H9 (cell line): Measurements from ENCODE around the gene KISS1R. TPM values are rescaled to one million over a fixed set of nuclear protein-coding genes. Genes with fewer than 3 reads are reported as not detected.

Experiments
- DNase-seq: peaks from one replicate; pipeline ENCODE4 v3.0.0-alpha.2; 2017
- H2AFZ ChIP-seq: one replicate; pipeline ENCODE4 v1.6.1; 2013; ENCODE audit warnings: mild to moderate bottlenecking, low read length, control low read depth, moderate library complexity
- H2AK5ac ChIP-seq: 2 replicates; pipeline ENCODE4 v1.6.1; 2013; ENCODE audit warnings: low read length, control low read depth, mixed read lengths; ENCODE audit not compliant: insufficient read length
- H2BK120ac ChIP-seq: one replicate; pipeline ENCODE4 v1.6.1; 2013; ENCODE audit warnings: low read depth, mild to moderate bottlenecking, low read length, control low read depth, inconsistent platforms; ENCODE audit not compliant: poor library complexity, severe bottlenecking
- H2BK12ac ChIP-seq: 2 replicates; pipeline ENCODE4 v1.6.1; 2013; ENCODE audit warnings: low read length, control low read depth, mixed read lengths, low read depth; ENCODE audit not compliant: insufficient read length
- H2BK15ac ChIP-seq: 2 replicates; pipeline ENCODE4 v1.6.1; 2013; ENCODE audit warnings: low read depth, low read length, control low read depth
- H2BK20ac ChIP-seq: one replicate; pipeline ENCODE4 v1.6.1; 2013; ENCODE audit warnings: low read depth, mild to moderate bottlenecking, low read length, control low read depth, inconsistent platforms; ENCODE audit not compliant: poor library complexity, severe bottlenecking
- H2BK5ac ChIP-seq: 2 replicates; pipeline ENCODE4 v1.6.1; 2013; ENCODE audit warnings: low read length, control low read depth, mixed read lengths; ENCODE audit not compliant: insufficient read length
- H3K14ac ChIP-seq: 2 replicates; pipeline ENCODE4 v1.6.1; 2013; ENCODE audit warnings: low read length, control low read depth; ENCODE audit not compliant: insufficient read depth
- H3K18ac ChIP-seq: 2 replicates; pipeline ENCODE4 v1.6.1; 2013; ENCODE audit warnings: low read depth, mild to moderate bottlenecking, mixed read lengths, low read length, control low read depth; ENCODE audit not compliant: insufficient read length
- H3K23ac ChIP-seq: 2 replicates; pipeline ENCODE4 v1.6.1; 2013; ENCODE audit warnings: low read length, control low read depth, mixed read lengths, low read depth; ENCODE audit not compliant: insufficient read length
- H3K23me2 ChIP-seq: 2 replicates; pipeline ENCODE4 v1.6.1; 2013; ENCODE audit warnings: low read depth, mild to moderate bottlenecking, mixed read lengths, low read length, control low read depth; ENCODE audit not compliant: insufficient read length, poor library complexity, severe bottlenecking
- H3K27ac ChIP-seq: 2 replicates; pipeline ENCODE4 v1.5.1; 2013; ENCODE audit warnings: low read length, control low read depth, mixed read lengths, low read depth; ENCODE audit not compliant: insufficient read length
- H3K27me3 ChIP-seq: 2 replicates; pipeline ENCODE4 v1.6.1; 2013; ENCODE audit warnings: low read length, control low read depth, inconsistent platforms; ENCODE audit not compliant: insufficient read depth
- H3K4ac ChIP-seq: 2 replicates; pipeline ENCODE4 v1.6.1; 2013; ENCODE audit warnings: low read depth, mild to moderate bottlenecking, control low read depth, inconsistent platforms, low read length, moderate library complexity
- H3K4me1 ChIP-seq: 2 replicates; pipeline ENCODE4 v1.6.1; 2013; ENCODE audit warnings: low read length, control low read depth, inconsistent platforms; ENCODE audit not compliant: insufficient read depth
- H3K4me2 ChIP-seq: 2 replicates; pipeline ENCODE4 v1.6.1; 2013; ENCODE audit warnings: low read length, control low read depth, mixed read lengths; ENCODE audit not compliant: insufficient read length, insufficient read depth
- H3K56ac ChIP-seq: 2 replicates; pipeline ENCODE4 v1.6.1; 2013; ENCODE audit warnings: low read depth, mild to moderate bottlenecking, mixed read lengths, low read length, control low read depth; ENCODE audit not compliant: insufficient read length
- H3K79me1 ChIP-seq: 2 replicates; pipeline ENCODE4 v1.6.1; 2013; ENCODE audit warnings: low read depth, mild to moderate bottlenecking, moderate library complexity, low read length, control low read depth, inconsistent platforms; ENCODE audit not compliant: insufficient read depth, poor library complexity, severe bottlenecking
- H3K79me2 ChIP-seq: 2 replicates; pipeline ENCODE4 v1.6.1; 2013; ENCODE audit warnings: low read length, control low read depth, inconsistent platforms; ENCODE audit not compliant: insufficient read depth
- H3K9ac ChIP-seq: 2 replicates; pipeline ENCODE4 v1.6.1; 2013; ENCODE audit warnings: low read length, control low read depth, mixed read lengths; ENCODE audit not compliant: insufficient read length; ENCODE audit errors: extremely low read depth
- H3K9me3 ChIP-seq: one replicate; pipeline ENCODE4 v1.6.1; 2013; ENCODE audit warnings: low read depth, low read length, inconsistent platforms; ENCODE audit not compliant: control insufficient read depth
- H3T11ph ChIP-seq: one replicate; pipeline ENCODE4 v1.6.1; 2013; ENCODE audit warnings: mild to moderate bottlenecking, low read length, control low read depth, inconsistent platforms
- H4K20me1 ChIP-seq: one replicate; pipeline ENCODE4 v1.6.1; 2013; ENCODE audit not compliant: control insufficient read depth, insufficient read length, insufficient read depth
- H4K5ac ChIP-seq: 2 replicates; pipeline ENCODE4 v1.6.1; 2013; ENCODE audit warnings: low read depth, mild to moderate bottlenecking, mixed read lengths, low read length, control low read depth; ENCODE audit not compliant: insufficient read length
- H4K8ac ChIP-seq: replicated peaks from 2 replicates; pipeline ENCODE4 v1.6.1; 2013; ENCODE audit warnings: low read length, control low read depth, mixed read lengths, low read depth; ENCODE audit not compliant: insufficient read length
- H4K91ac ChIP-seq: 2 replicates; pipeline ENCODE4 v1.6.1; 2013; ENCODE audit warnings: low read depth, mild to moderate bottlenecking, moderate library complexity, mixed read lengths, low read length, control low read depth; ENCODE audit not compliant: insufficient read length
- H3K27ac Mint-ChIP-seq, 3 experiments: 2 replicates in 2 of 3; 3 replicates in 1 of 3; pipeline ENCODE4 v1.8.0; 2020 to 2021; ENCODE audit warnings: mixed read lengths in 3 of 3, mild to moderate bottlenecking in 1 of 3, moderate library complexity in 1 of 3
- H3K27me3 Mint-ChIP-seq: 2 replicates; pipeline ENCODE4 v1.8.0; 2021; ENCODE audit warnings: low read depth, mild to moderate bottlenecking, moderate library complexity, mixed read lengths
- H3K36me3 Mint-ChIP-seq, 3 experiments: 2 replicates in 2 of 3; 3 replicates in 1 of 3; pipeline ENCODE4 v1.8.0; 2020 to 2021; ENCODE audit warnings: low read depth in 3 of 3, mixed read lengths in 3 of 3; ENCODE audit not compliant: insufficient read depth in 1 of 3
- H3K4me1 Mint-ChIP-seq, 2 experiments: 2 replicates each; pipeline ENCODE4 v1.8.0; 2020; ENCODE audit warnings: mixed read lengths in 2 of 2
- H3K4me3 Mint-ChIP-seq, 2 experiments: 2 replicates in 1 of 2; 3 replicates in 1 of 2; pipeline ENCODE4 v1.8.0; 2020 to 2021; ENCODE audit warnings: mild to moderate bottlenecking in 2 of 2, mixed read lengths in 2 of 2, moderate library complexity in 1 of 2
- H3K9me3 Mint-ChIP-seq, 2 experiments: 2 replicates in 1 of 2; 3 replicates in 1 of 2; pipeline ENCODE4 v1.8.0; 2020; ENCODE audit warnings: mild to moderate bottlenecking in 2 of 2, mixed read lengths in 2 of 2, moderate library complexity in 1 of 2
- CTCF ChIP-seq: fragments of 200-600 bp; sonication (generic); conservative IDR thresholded peaks from 3 replicates; pipeline ENCODE4 v1.8.0; 2021; ENCODE audit warnings: antibody characterized with exemption, mild to moderate bottlenecking
- WGBS: extraction: QIAGEN DNeasy Blood & Tissue Kit; methylation state at CpG from one replicate; pipeline ENCODE4 v1.1.7; 2013; ENCODE audit warnings: missing lambda C conversion rate, low lambda C conversion rate, mixed read lengths; ENCODE audit not compliant: insufficient read length; ENCODE audit errors: extremely low coverage; 5-methylcytosine and 5-hydroxymethylcytosine counted together
- total RNA-seq: library from RNA; stranded (reverse); gene quantifications from 2 replicates; pipeline ENCODE4 v1.2.1, GENCODE V29; 2021

Gene KISS1R
- total RNA-seq, 1 experiment from 2014 or later: 3.3 TPM

DNA sequence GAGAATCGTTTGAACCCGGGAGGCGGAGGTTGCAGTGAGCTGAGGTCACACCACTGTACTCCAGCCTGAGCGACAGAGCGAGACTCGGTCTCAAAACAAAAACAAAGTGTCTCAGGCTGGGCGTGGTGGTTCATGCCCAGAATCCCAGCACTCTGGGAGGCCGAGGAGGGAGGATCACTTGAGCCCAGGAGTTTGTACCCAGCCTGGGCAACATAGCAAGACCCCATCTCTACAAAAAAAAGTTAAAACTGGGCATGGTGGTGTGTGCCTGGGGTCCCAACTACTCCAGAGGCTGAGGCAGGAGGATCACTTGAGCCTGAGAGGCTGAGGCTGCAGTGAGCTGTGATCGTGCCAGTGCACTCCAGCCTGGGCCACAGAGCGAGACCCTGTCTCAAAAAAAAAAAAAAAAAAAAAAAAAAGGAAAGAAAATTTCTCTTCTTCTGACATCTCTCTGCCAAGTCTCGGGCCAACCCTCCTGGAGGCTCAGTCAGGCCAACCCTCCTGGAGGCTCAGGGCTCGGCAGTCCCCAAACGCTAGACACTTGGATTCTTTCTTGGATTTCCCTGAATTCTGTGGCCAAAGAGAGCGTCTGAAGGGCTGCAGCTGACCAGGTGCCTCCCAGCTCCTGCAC lies 35.0 kb downstream of the KISS1R start:
- no peaks in the 10 kb centered on the region; the same call in 1 of the 2 replicates for H3K27me3 Mint-ChIP-seq
- no peak overlapping the region for H2AK5ac ChIP-seq
- peaks cover 3% of the 10 kb centered on the region for H3K79me1 ChIP-seq
- H4K20me1 ChIP-seq: peaks cover 4% of the 10 kb centered on the region
- peaks cover 4 to 37% of the 10 kb centered on the region in 2 experiments; a peak in 3 of 4 replicates for H3K4me1 Mint-ChIP-seq
- H4K5ac ChIP-seq: no peak overlapping the region
- no peak overlapping the region for H3K4me2 ChIP-seq
- H2BK20ac ChIP-seq: no peak overlapping the region
- H3K4ac ChIP-seq: no peak overlapping the region
- WGBS: no CpG with 5 or more reads among the region's 14 CpGs
- H3K36me3 Mint-ChIP-seq: peaks cover 0 to 6% (median 4%) of the 10 kb centered on the region in 3 experiments; a peak in 4 of 7 replicates
- H3K4me1 ChIP-seq: peaks cover 3% of the 10 kb centered on the region; the same call in 1 of the 2 replicates
- no peak overlapping the region; the same call in 1 of the 2 replicates for H3K14ac ChIP-seq
- H3K18ac ChIP-seq: no peak overlapping the region
- no peak overlapping the region for H2BK12ac ChIP-seq
- H3K23me2 ChIP-seq: no peaks in the 10 kb centered on the region
- no peaks in the 10 kb centered on the region for H3K9me3 Mint-ChIP-seq
- no peak overlapping the region for H4K91ac ChIP-seq
- no peak overlapping the region for H3T11ph ChIP-seq
- DNase-seq: no peak
- no peak for TF ChIP-seq CTCF
- peak overlapping the region in 1 of 3 experiments; percentile 40; a peak in 2 of 7 replicates for H3K27ac Mint-ChIP-seq
- H2BK5ac ChIP-seq: no peak overlapping the region
- no peak overlapping the region for H3K56ac ChIP-seq
- H2BK120ac ChIP-seq: no peak overlapping the region
- 0 out of 2 replicates have a peak, but pooled peaks cover 3% of the 10 kb centered on the region for H3K79me2 ChIP-seq
- no peaks in the 10 kb centered on the region for H3K27me3 ChIP-seq
- H2BK15ac ChIP-seq: no peak overlapping the region
- H3K9me3 ChIP-seq: no peaks in the 10 kb centered on the region
- H3K27ac ChIP-seq: no peak overlapping the region
- H2AFZ ChIP-seq: no peak overlapping the region
- peak overlapping the region in 1 of 2 experiments; percentile 42; a peak in 1 of 5 replicates for H3K4me3 Mint-ChIP-seq
- no peak overlapping the region for H3K9ac ChIP-seq
- H4K8ac ChIP-seq: no peak overlapping the region
- no peak overlapping the region for H3K23ac ChIP-seq
